Stimulated activated CD8-positive, alpha-beta memory T cell treated with anti-CD3 and anti-CD28 coated beads, Interleukin-7, amount 100 ng/mL, for 4 hours (primary cell): ENCODE measurements around the gene MAST1.
A peak's percentile ranks its signal among the peaks of the same experiment; 100 is the strongest.
"Not testable (repeated sequence)": the region's sequence is repeated elsewhere in the genome, so short reads cannot be mapped to it uniquely, and the experiment has no call there.

Experiments
- DNase-seq, 2 donors: peaks; one replicate each; pipeline ENCODE4 v3.0.0-alpha.2; 2020; ENCODE audit warnings: low read depth in 2 of 2

The MAST1 gene

DNA sequence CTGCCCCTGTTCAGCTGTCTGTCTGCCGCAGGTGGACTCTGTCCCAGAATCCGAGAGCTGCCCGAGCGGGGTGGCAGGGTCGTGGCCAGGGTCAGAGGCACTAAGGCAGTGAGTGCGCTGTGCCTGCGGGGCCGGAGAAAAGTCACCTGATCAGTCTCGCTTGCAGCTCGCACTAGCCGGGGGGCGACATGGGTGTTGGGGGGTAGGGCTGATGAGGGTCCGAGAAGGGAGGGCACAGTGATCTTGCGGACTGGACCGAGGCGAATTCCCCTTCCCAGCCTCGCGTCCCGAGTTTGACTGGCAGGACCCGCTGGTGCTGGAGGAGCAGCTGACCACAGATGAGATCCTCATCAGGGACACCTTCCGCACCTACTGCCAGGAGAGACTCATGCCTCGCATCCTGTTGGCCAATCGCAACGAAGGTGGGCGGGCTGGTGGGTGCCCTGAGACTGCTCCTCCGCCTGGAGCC, 53.3 kb downstream of the MAST1 start:
- DNase-seq: no peak

DNA sequence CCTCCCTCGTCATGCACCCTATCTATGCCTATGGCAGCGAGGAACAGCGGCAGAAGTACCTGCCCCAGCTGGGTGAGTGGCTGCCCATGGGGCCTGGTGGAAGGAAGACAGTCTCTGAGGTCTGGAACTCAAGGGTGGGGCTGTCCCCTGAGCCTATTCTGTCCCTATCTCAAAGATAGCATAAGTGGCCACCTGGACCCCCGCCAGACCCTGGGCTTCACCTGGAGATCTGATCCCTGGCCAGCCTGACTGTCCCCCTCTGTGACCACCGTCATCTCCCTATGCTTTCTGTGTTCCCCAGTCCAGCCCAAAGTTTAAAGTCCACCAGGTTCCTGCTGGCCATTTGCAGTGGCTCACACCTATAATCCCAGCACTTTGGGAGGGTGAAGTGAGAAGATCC, 55.3 kb downstream of the MAST1 start:
- DNase-seq: no peak

DNA sequence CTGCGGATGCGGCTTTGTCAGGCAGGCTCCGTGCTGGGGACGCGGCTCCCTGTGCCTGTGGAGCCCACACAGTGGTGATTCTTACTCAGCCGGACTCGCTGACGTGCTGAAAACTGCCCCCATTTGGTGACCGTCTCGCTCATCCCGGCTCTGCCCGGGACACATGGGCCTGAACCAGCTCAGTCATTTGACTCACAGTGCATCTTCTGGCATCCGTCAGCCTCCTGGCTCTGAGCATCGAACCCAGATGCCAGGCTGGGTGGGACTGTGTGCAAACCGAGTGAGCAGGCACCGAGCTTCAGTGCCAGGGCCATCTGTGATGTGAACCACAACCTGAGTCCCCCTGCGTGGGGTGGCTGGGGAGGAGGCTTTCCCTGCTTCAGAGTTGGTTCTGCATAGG, 58.1 kb downstream of the MAST1 start:
- no peak for DNase-seq

DNA sequence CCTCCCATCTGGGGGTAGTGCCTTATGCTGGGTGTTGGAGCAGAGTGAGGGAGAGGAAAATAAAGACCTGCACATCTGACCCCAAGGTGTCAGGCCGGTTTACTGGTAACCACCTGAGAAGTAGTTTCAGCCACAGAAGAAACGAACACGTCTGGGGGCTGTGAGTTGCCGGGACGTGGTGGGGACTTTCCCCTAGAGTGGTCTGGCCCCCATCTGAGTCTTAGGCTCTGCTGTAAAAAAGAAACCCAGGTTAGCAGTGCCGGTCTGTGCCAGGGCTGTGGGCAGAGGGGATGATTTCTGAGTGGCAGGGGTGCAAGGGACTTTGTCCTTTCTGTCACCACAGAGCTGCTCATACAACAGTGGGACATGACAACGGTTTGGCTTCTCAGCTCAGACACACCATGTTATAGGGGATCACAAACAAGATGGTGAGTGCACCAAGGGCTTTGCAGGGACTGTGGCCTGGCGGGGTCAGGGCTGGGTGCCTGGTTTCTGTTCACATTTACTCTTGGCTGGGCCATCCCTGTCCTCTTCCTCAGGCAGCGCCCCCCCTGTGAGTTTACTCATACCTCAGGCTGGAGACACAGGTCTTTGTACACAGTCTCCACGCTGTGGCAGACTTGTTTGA, 61.7 kb downstream of the MAST1 start:
- DNase-seq: no peak

DNA sequence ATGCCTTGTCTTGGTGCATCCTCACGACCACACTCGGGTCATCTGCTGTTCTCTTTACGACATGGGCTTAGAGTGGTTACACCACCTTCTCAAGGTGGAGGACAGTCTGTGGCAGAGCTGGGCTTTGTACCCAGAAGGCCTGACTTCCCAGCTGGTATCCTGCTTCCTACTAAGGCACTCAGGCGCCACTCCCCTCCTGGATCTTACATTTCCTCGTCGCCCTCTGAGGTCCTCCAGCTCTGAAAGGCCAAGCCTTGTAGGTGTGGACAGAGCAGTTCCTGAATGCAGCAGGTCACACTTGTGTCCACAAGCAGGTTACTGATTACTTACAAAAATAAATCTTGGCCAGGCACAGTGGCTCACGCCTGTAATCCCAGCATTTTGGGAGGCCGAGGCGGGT, 68.9 kb downstream of the MAST1 start:
- DNase-seq: no peak

DNA sequence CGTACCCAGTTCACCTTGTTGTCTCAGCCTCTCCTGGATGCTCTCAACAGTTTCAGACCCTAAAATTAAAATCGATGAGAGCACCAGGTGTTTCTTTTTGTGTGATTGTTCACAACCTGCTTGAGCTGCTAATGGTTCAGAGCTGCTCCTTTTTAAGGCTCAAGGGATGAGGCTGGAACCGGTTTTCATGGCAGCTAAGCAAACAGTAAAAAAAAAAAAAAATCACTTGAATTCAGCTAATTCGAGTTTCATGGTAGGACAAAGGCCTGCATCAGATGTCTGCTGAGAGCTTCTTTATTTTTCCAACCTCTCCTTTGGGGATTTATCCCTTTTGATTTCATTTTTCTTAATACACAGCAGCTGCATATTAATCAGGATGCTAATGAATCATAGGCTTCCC, 74.3 kb downstream of the MAST1 start:
- no peak for DNase-seq

DNA sequence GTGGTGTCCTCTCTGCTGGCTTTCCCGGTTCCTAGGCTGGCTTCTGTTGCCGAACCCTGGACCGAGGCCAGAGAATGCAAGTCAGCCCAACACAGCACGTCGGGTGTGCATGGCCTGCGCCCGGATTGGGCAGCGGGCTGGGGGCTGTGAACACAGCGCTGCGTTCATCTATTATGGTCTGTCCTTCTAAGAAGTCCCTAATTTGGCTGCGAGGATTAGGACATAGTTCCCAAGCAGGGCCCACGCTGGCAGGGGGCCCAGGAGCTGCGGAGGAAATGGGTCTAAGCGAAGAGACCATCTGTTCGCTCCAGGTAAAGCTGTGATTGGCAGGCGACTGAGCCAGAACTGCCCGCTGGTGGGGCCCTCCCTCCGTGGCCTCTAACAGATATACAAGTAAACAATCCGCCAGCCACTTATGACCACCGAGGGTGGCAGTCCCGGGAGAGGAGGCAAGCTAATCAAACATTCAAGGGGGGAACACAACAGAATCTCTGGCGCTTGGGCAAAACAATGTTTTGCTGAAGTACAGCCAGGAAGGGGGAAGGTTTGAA, 74.8 kb downstream of the MAST1 start:
- no peak for DNase-seq

DNA sequence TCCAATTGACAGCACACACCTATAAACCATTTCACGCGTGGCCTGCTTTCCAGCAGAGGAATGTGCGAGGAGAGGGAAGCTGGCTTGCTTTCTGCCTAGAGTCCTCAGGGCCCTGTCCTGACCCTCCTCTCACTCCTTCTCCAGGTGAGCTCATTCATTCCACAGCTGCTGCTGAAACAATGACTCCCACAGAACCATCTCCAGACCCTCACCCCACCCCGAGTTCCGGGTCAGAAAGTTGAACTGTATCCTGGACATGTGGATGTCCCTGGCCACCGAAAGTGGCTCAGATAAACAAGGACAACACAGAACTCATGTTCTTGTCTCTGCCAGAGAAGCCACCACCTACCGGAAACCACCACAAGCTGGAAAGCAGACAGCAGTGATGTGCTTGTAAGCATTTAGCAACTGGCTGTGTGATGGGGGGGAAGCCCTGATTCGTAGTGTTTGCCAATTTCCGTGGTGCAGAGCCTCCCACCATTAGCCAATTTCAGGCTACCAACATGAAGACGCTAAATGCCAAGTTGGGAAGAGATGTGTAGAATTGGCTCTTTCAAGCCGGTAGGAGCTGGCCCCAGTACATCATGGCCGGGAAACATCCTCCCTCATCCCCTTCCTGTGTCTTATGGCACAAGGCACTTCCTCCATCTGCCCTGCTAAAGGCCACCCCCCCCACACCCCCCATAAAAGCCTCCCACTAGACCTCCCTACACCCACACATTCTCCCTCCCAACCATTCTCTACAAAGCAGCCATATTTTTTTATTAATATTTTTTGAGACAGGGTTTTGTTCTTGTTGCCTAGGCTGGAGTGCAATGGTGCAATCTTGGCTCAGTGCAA, 75.8 kb downstream of the MAST1 start:
- DNase-seq: peak in 1 of 2 donors; percentile 33

DNA sequence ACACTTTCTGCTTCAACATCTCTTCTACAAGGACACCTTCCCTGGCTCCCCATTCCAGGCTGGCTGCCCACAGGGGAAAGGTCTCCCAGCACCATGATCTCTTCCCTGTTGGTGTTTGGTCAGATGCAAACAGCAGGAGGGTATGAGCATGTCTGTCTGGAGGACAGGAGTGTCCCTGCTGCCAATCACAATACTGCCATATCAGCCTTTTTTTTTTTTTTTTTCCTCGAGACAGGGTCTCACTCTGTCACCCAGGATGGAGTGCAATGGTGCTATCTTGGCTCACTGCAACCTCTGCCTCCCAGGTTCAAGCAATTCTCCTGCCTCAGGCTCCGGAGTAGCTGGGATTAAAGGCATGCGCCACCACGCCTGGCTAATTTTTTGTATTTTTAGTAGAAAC, 77.5 kb downstream of the MAST1 start:
- not testable (repeated sequence) for DNase-seq

DNA sequence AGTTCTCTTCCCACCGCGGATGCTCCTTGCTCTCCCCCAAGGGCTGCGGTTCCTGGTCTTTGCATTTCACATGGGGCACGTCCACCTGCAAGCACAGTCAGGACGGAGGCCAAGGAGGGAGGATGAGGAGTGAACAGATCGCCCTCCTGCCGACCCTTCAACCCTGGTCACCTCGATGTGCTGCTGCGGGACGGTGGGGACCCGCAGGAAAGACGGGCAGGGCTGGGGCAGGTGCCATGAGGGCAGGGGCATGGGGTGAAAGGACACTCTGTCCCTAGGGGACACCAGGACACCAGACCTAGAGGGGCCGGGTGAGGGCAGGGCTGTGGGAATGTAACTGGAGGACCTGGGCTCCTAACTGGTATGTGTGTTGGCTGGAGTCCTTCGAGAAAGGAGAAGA, 79.9 kb downstream of the MAST1 start:
- no peak for DNase-seq

DNA sequence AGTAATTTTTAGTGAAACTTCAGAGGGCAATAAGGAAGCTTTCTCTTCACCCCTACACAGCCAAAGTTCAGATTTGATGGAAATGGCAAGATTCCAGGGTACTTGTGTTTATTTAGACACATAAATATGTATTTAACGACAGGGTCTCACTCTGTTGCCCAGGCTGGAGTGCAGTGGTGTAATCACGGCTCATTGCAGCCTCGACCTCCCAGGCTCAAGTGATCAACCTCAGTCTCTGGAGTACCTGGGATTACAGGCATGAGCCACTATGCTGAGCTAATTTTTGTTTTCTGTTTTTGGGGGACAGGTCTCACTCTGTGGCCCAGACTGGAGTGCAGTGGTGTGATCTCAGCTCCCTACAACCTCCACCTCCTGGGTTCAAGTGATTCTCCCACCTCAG, 82.7 kb downstream of the MAST1 start:
- DNase-seq: no peak

DNA sequence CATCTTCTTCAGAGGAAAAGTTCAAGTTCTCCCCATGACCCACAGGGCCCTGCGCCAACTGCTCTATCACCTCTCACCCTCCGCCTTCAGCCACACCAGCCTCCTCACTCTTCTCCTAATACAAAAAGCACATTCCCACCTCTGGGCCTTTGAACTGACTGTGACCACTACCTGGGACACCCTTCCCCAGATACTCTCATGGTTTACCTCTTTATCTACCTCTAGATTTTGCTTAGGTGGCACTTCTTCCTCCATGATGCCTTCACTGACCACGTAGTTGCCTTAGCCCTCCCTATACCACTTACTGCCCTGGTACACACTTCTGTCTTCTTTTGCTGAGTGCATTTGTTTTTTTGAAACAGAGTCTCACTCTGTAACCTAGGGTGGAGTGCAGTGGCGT, 84.6 kb downstream of the MAST1 start:
- no peak for DNase-seq
